H1 (cell line): ENCODE measurements around the gene ACSM3. TPM values are rescaled to one million over a fixed set of nuclear protein-coding genes. Genes with fewer than 3 reads are reported as not detected.

Source experiments
- CTCF ChIA-PET: fragments of 300-600 bp; sonication (Branson Sonifier 250); formaldehyde crosslinking; loops from one replicate; lab custom pipeline; 2021; ENCODE audit not compliant: partially characterized antibody; lab: Charles Lee
- POLR2A ChIA-PET: fragments of 300-600 bp; sonication (Branson Sonifier 250); formaldehyde crosslinking; loops from one replicate; lab custom pipeline; 2021; ENCODE audit warnings: inconsistent platforms; ENCODE audit not compliant: partially characterized antibody; lab: Charles Lee
- DNase-seq, 2 experiments: peaks; one replicate each; pipeline versions ENCODE4 v3.0.0 to v3.0.0-alpha.2; 2010 to 2022; ENCODE audit warnings: low spot score in 2 of 2, low read depth in 1 of 2, mixed read lengths in 1 of 2
- FAIRE-seq: peaks from 2 replicates; lab custom pipeline; 2011; peaks lifted over from hg19 to GRCh38; lab: Jason Lieb, UNC
- H2AFZ ChIP-seq: 2 replicates; pipeline ENCODE4 v1.8.1; 2012; ENCODE audit warnings: low read length, inconsistent platforms
- H2AK5ac ChIP-seq: 2 replicates; pipeline ENCODE4 v1.6.1; 2013; ENCODE audit warnings: low read depth, low read length
- H2BK120ac ChIP-seq: replicated peaks from 2 replicates; pipeline ENCODE3; 2013; ENCODE audit warnings: low read depth, low read length, inconsistent platforms
- H2BK12ac ChIP-seq: 2 replicates; pipeline ENCODE4 v1.6.1; 2013; ENCODE audit warnings: low read depth, low read length
- H2BK15ac ChIP-seq: 2 replicates; pipeline ENCODE4 v1.6.1; 2013; ENCODE audit warnings: low read length
- H2BK20ac ChIP-seq: 2 replicates; pipeline ENCODE4 v1.6.1; 2013; ENCODE audit warnings: low read length
- H2BK5ac ChIP-seq: 2 replicates; pipeline ENCODE4 v1.6.1; 2013; ENCODE audit warnings: low read depth, low read length
- H3K14ac ChIP-seq: 2 replicates; pipeline ENCODE4 v1.6.1; 2013; ENCODE audit warnings: inconsistent platforms; ENCODE audit not compliant: insufficient read length
- H3K18ac ChIP-seq: 2 replicates; pipeline ENCODE4 v1.6.1; 2013; ENCODE audit warnings: low read length; ENCODE audit errors: extremely low read depth
- H3K23ac ChIP-seq: 2 replicates; pipeline ENCODE4 v1.6.1; 2013; ENCODE audit warnings: inconsistent platforms; ENCODE audit not compliant: insufficient read length
- H3K23me2 ChIP-seq: 2 replicates; pipeline ENCODE4 v1.6.1; 2013; ENCODE audit warnings: low read depth, low read length
- H3K27ac ChIP-seq: 2 replicates; pipeline ENCODE4 v1.6.1; 2011; ENCODE audit warnings: low read depth, low read length, inconsistent platforms
- H3K27me3 ChIP-seq, 4 experiments: replicated peaks in 1 of 4; 1 replicate in 1 of 4; 2 replicates in 3 of 4; pipeline versions ENCODE4 v1.6.1 to v1.8.1; 2011 to 2013; ENCODE audit warnings: low read length in 3 of 4, mild to moderate bottlenecking in 3 of 4, inconsistent platforms in 2 of 4, mixed read lengths in 2 of 4, moderate library complexity in 1 of 4; ENCODE audit not compliant: control insufficient read depth in 3 of 4, insufficient read depth in 3 of 4; ENCODE audit errors: extremely low read depth in 1 of 4
- H3K36me3 ChIP-seq, 4 experiments: 2 replicates each; pipeline versions ENCODE4 v1.6.1 to v1.8.1; 2011 to 2013; ENCODE audit warnings: mild to moderate bottlenecking in 4 of 4, low read length in 3 of 4, moderate library complexity in 2 of 4, control low read depth in 1 of 4, inconsistent platforms in 1 of 4; ENCODE audit not compliant: insufficient read depth in 4 of 4, control insufficient read depth in 2 of 4
- H3K4ac ChIP-seq: replicated peaks from 2 replicates; pipeline ENCODE3; 2013; ENCODE audit warnings: low read length, low read depth, mixed read lengths, inconsistent platforms; ENCODE audit not compliant: insufficient read length
- H3K4me1 ChIP-seq, 4 experiments: replicated peaks in 1 of 4; 1 replicate in 1 of 4; 2 replicates in 3 of 4; pipeline versions ENCODE4 v1.6.1 to v1.8.1; 2011 to 2013; ENCODE audit warnings: low read length in 3 of 4, inconsistent platforms in 2 of 4, mixed read lengths in 1 of 4; ENCODE audit not compliant: insufficient read depth in 4 of 4, control insufficient read depth in 3 of 4
- H3K4me2 ChIP-seq, 2 experiments: 2 replicates each; pipeline versions ENCODE4 v1.6.1 to v1.8.1; 2011 to 2013; ENCODE audit warnings: low read depth in 2 of 2, low read length in 2 of 2, control low read depth in 1 of 2, inconsistent platforms in 1 of 2, mild to moderate bottlenecking in 1 of 2; ENCODE audit not compliant: insufficient read depth in 1 of 2
- H3K4me3 ChIP-seq, 4 experiments: fragments of 200-600, 300-600 bp in 1 of 4; sonication (generic), shearing (Covaris generic), sonication (Bioruptor Twin) in 1 of 4; 2 replicates each; pipeline versions ENCODE4 v1.5.1 to v1.8.1; 2011 to 2016; ENCODE audit warnings: low read length in 4 of 4, low read depth in 3 of 4, control low read depth in 2 of 4, inconsistent platforms in 2 of 4, mild to moderate bottlenecking in 2 of 4, mixed read lengths in 1 of 4, moderate library complexity in 1 of 4; ENCODE audit not compliant: insufficient read depth in 2 of 4; ENCODE audit errors: extremely low read depth in 1 of 4
- H3K56ac ChIP-seq: replicated peaks from 2 replicates; pipeline ENCODE3; 2013; ENCODE audit warnings: low read depth, mild to moderate bottlenecking, mixed read lengths, low read length, inconsistent platforms; ENCODE audit not compliant: insufficient read length
- H3K79me1 ChIP-seq: 2 replicates; pipeline ENCODE4 v1.6.1; 2013; ENCODE audit warnings: low read depth, low read length, control low read depth
- H3K79me2 ChIP-seq, 2 experiments: 2 replicates each; pipeline versions ENCODE4 v1.6.1 to v1.8.1; 2012 to 2013; ENCODE audit warnings: low read length in 2 of 2, mild to moderate bottlenecking in 2 of 2, inconsistent platforms in 1 of 2; ENCODE audit not compliant: insufficient read depth in 2 of 2, control insufficient read depth in 1 of 2
- H3K9ac ChIP-seq, 4 experiments: replicated peaks in 1 of 4; 1 replicate in 1 of 4; 2 replicates in 3 of 4; pipeline versions ENCODE4 v1.6.1 to v1.8.1; 2011 to 2013; ENCODE audit warnings: low read depth in 3 of 4, low read length in 3 of 4, control low read depth in 2 of 4, mild to moderate bottlenecking in 2 of 4, moderate library complexity in 2 of 4, inconsistent platforms in 1 of 4; ENCODE audit errors: extremely low read depth in 1 of 4
- H3K9me3 ChIP-seq, 2 experiments: 2 replicates each; pipeline versions ENCODE4 v1.6.1 to v1.8.1; 2012 to 2013; ENCODE audit warnings: mild to moderate bottlenecking in 2 of 2, moderate library complexity in 2 of 2, control low read depth in 1 of 2, inconsistent platforms in 1 of 2, low read depth in 1 of 2, low read length in 1 of 2, mixed read lengths in 1 of 2; ENCODE audit not compliant: insufficient read depth in 2 of 2
- H4K20me1 ChIP-seq, 2 experiments: replicated peaks in 1 of 2; 2 replicates each; pipeline versions ENCODE3 to v1.8.1; 2011 to 2013; ENCODE audit warnings: inconsistent platforms in 2 of 2, low read length in 2 of 2, mild to moderate bottlenecking in 1 of 2; ENCODE audit not compliant: insufficient read depth in 2 of 2, control insufficient read depth in 1 of 2
- H4K5ac ChIP-seq: 2 replicates; pipeline ENCODE4 v1.6.1; 2013; ENCODE audit warnings: low read length, low read depth, mixed read lengths, inconsistent platforms; ENCODE audit not compliant: insufficient read length
- H4K8ac ChIP-seq: 2 replicates; pipeline ENCODE4 v1.8.0; 2013; ENCODE audit warnings: mild to moderate bottlenecking, moderate library complexity, low read length, inconsistent platforms; ENCODE audit not compliant: insufficient read depth; ENCODE audit errors: extremely low read depth
- H4K91ac ChIP-seq: replicated peaks from 2 replicates; pipeline ENCODE3; 2013; ENCODE audit warnings: low read length, mixed read lengths, inconsistent platforms; ENCODE audit not compliant: insufficient read length
- HDAC6 ChIP-seq: IDR thresholded peaks from one replicate; pipeline ENCODE4 v1.7.1; 2012; ENCODE audit warnings: low read depth, mild to moderate bottlenecking, inconsistent platforms, low read length, moderate library complexity
- SP4 ChIP-seq: IDR thresholded peaks from 2 replicates; pipeline ENCODE4 v1.6.1; 2012; ENCODE audit warnings: low read length, inconsistent platforms
- polyA plus RNA-seq, 7 experiments: library from polyadenylated mRNA; depleted of rRNA in 3 of 7; stranded (reverse) in 5 of 7; unstranded in 2 of 7; fragments of >200 nt in 5 of 7; fragments of 200-250 nt in 2 of 7; gene quantifications; 1 replicate in 5 of 7; 2 replicates in 1 of 7; 4 replicates in 1 of 7; pipeline versions ENCODE4 v1.2.1 to v1.2.3, GENCODE V29; 2011 to 2013; ENCODE audit warnings: missing spikeins in 2 of 7, mixed read lengths in 2 of 7
- total RNA-seq: library from RNA; stranded (reverse); fragmentation: NEBNext Ultra II Directional; extraction: Animal tissue kit (Norgen Biotek cat#: 25700); gene quantifications from 2 replicates; pipeline ENCODE4 v1.2.1, GENCODE V29; 2021

The ACSM3 gene
- total and polyA plus RNA-seq, 2 of the 8 experiments (the other 6 are each of a cell fraction or from before 2014, with no cell fraction given): 5.7 to 6.2 TPM

DNA sequence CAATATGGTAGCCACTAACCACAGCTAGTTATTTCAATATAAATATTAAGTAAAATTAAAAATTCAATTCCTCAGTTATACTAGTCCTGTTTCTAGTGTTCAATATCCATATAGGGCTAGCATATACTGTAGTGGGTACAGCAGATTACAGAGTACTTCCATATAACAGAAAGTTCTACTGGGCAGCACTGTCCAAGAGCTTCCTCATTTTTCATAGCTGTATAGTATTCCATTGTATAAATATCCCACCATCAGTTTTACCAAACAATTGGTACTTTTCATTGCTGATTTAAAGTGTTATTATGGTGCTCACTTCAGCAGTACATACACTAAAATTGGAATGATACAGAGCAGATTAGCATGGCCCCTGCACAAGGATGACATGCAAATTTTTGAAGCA lies 20.4 kb downstream of the ACSM3 start:
- CTCF ChIA-PET: interaction anchor here (1.9 kb wide), 1 partner anchor 9 kb away, joined by 7 read pairs; no protein-coding TSS in a partner anchor
- FAIRE-seq (no peak), DNase-seq (no peak)
- Histone ChIP-seq H3K36me3 (no peaks in the 10 kb centered on the region), H3K4me1 (no peaks in the 10 kb centered on the region), H4K8ac (no peak overlapping the region), H3K9ac (no peak overlapping the region), H2BK15ac (no peak overlapping the region), H3K79me1 (no peaks in the 10 kb centered on the region), H4K20me1 (no peaks in the 10 kb centered on the region), H3K23ac (no peak overlapping the region), H3K18ac (no peak overlapping the region), H3K4me3 (no peak overlapping the region), H3K27me3 (no peaks in the 10 kb centered on the region), H2BK12ac (no peak overlapping the region), H2BK20ac (no peak overlapping the region), H3K14ac (no peak overlapping the region), H3K27ac (no peak overlapping the region), H3K23me2 (no peaks in the 10 kb centered on the region), H2AK5ac (no peak overlapping the region), H3K4me2 (no peak overlapping the region), H2AFZ (no peak overlapping the region), H3K56ac (no peak overlapping the region), H3K79me2 (no peaks in the 10 kb centered on the region), H4K5ac (no peak overlapping the region), H2BK120ac (no peak overlapping the region), H2BK5ac (no peak overlapping the region), H3K9me3 (no peaks in the 10 kb centered on the region), H3K4ac (no peak overlapping the region), H4K91ac (no peak overlapping the region)
- TF ChIP-seq SP4 (no peak), HDAC6 (no peak)
- POLR2A ChIA-PET: no interaction called here
